Peyer's patch (tissue), 4 donors: ENCODE measurements around the gene SH2D1A. TPM values are rescaled to one million over a fixed set of nuclear protein-coding genes. Genes with fewer than 3 reads are reported as not detected.
"Not testable (repeated sequence)": the region's sequence is repeated elsewhere in the genome, so short reads cannot be mapped to it uniquely, and the experiment has no call there.

Experiments
- DNase-seq, 3 donors: peaks; one replicate each; pipeline ENCODE4 v3.0.0-alpha.2; 2017 to 2019
- H3K27ac ChIP-seq, 4 donors: fragments of 200-600 bp; sonication (generic); one replicate each; pipeline ENCODE4 v1.5.1; 2016 to 2019
- H3K27me3 ChIP-seq, 2 donors: fragments of 200-600 bp; sonication (generic); one replicate each; pipeline ENCODE4 v1.5.1; 2019
- H3K36me3 ChIP-seq, 3 donors: fragments of 200-600 bp; sonication (generic); one replicate each; pipeline ENCODE4 v1.5.1; 2016 to 2019
- H3K4me1 ChIP-seq, 4 donors: fragments of 200-600 bp; sonication (generic); one replicate each; pipeline ENCODE4 v1.5.1; 2016 to 2019
- H3K4me3 ChIP-seq, 4 donors: fragments of 200-600 bp; sonication (generic); 1 replicate in 3 of 4; 2 replicates in 1 of 4; pipeline ENCODE4 v1.5.1; 2016 to 2019; ENCODE audit warnings: mild to moderate bottlenecking in 1 of 4
- H3K9me3 ChIP-seq, 4 donors: fragments of 200-600 bp; sonication (generic); one replicate each; pipeline ENCODE4 v1.5.1; 2016 to 2019; ENCODE audit warnings: mild to moderate bottlenecking in 1 of 4
- CTCF ChIP-seq, 6 experiments: fragments of 450-650 bp in 4 of 6; fragments of 200-600 bp in 2 of 6; sonication (generic) in 1 of 6; IDR thresholded peaks; one replicate each; pipeline ENCODE4 v1.5.1; 2017 to 2019; ENCODE audit warnings: antibody characterized with exemption in 6 of 6, mild to moderate bottlenecking in 3 of 6, moderate library complexity in 1 of 6
- POLR2A ChIP-seq, 2 donors: fragments of 450-650 bp; IDR thresholded peaks; one replicate each; pipeline ENCODE4 v1.5.1; 2017; ENCODE audit warnings: antibody characterized with exemption in 2 of 2, mild to moderate bottlenecking in 2 of 2, moderate library complexity in 2 of 2
- total RNA-seq, 4 donors: library from RNA; depleted of rRNA; stranded (reverse); fragments of >200 nt; gene quantifications; one replicate each; pipeline ENCODE4 v1.1.0, GENCODE V29; 2016

The SH2D1A gene
- total RNA-seq, 4 donors from 2014 or later = 0.67 to 5.0 (median 1.6) TPM; not detected in 1

- DNase-seq = no peak
- Histone ChIP-seq H3K27me3 (no peaks in the 10 kb centered on the region), H3K27ac (no peak overlapping the region), H3K9me3 (no peaks in the 10 kb centered on the region), H3K4me3 (no peak overlapping the region), H3K4me1 (no peaks in the 10 kb centered on the region), H3K36me3 (no peaks in the 10 kb centered on the region)
- no peak for TF ChIP-seq CTCF (IDR thresholded peaks at IDR 0.05)
These were observed 49.0 kb downstream of the SH2D1A start for GRCh38 chrX:124395145-124395880.

GRCh38 chrX:124401696-124402095 lies 55.3 kb downstream of the SH2D1A start:
- Histone ChIP-seq H3K27me3 (no peaks in the 10 kb centered on the region), H3K27ac (no peak overlapping the region), H3K36me3 (no peaks in the 10 kb centered on the region), H3K4me1 (no peaks in the 10 kb centered on the region), H3K4me3 (no peak overlapping the region), H3K9me3 (no peaks in the 10 kb centered on the region)
- TF ChIP-seq CTCF (IDR thresholded peaks at IDR 0.05) (no peak), POLR2A (IDR thresholded peaks at IDR 0.05) (no peak)
- no peak for DNase-seq

- H3K4me1 ChIP-seq = no peaks in the 10 kb centered on the region
- H3K27ac ChIP-seq = no peak overlapping the region
These were observed 59.5 kb downstream of the SH2D1A start for GRCh38 chrX:124405868-124406267.

GRCh38 chrX:124406294-124407014 lies 60.1 kb downstream of the SH2D1A start:
- H3K36me3 ChIP-seq = no peaks in the 10 kb centered on the region
- H3K9me3 ChIP-seq = no peaks in the 10 kb centered on the region
- H3K4me1 ChIP-seq = no peaks in the 10 kb centered on the region
- no peak overlapping the region for H3K27ac ChIP-seq
- peak in 2 of 3 donors; percentile 18 to 69 for DNase-seq
- no peaks in the 10 kb centered on the region for H3K27me3 ChIP-seq
- TF ChIP-seq POLR2A (IDR thresholded peaks at IDR 0.05) (no peak), CTCF (IDR thresholded peaks at IDR 0.05) (peak in 3 of 6 experiments; percentile 46 to 56 (median 54))
- no peak overlapping the region for H3K4me3 ChIP-seq

More at GRCh38 chrX:124405868-124406267, 59.5 kb downstream of the SH2D1A start:
- TF ChIP-seq CTCF (IDR thresholded peaks at IDR 0.05) = no peak
- TF ChIP-seq POLR2A (IDR thresholded peaks at IDR 0.05) = no peak
- Histone ChIP-seq H3K4me3 (no peak overlapping the region), H3K9me3 (no peaks in the 10 kb centered on the region), H3K27me3 (no peaks in the 10 kb centered on the region), H3K36me3 (no peaks in the 10 kb centered on the region)
- no peak for DNase-seq

GRCh38 chrX:124407226-124407625 lies 60.9 kb downstream of the SH2D1A start:
- no peak for DNase-seq
- Histone ChIP-seq H3K4me3 (no peak overlapping the region), H3K36me3 (no peaks in the 10 kb centered on the region), H3K27me3 (no peaks in the 10 kb centered on the region), H3K4me1 (no peaks in the 10 kb centered on the region), H3K27ac (no peak overlapping the region), H3K9me3 (no peaks in the 10 kb centered on the region)
- no peak for TF ChIP-seq CTCF (IDR thresholded peaks at IDR 0.05)
- no peak for TF ChIP-seq POLR2A (IDR thresholded peaks at IDR 0.05)

GRCh38 chrX:124408380-124408779 lies 62.0 kb downstream of the SH2D1A start:
- not testable (repeated sequence) for H3K27ac ChIP-seq, H3K9me3 ChIP-seq, H3K4me3 ChIP-seq, H3K4me1 ChIP-seq, DNase-seq, H3K36me3 ChIP-seq, H3K27me3 ChIP-seq
